GM19455 (cell line): ENCODE results near the gene CNTNAP2.
"Not testable (repeated sequence)": the region's sequence is repeated elsewhere in the genome, so short reads cannot be mapped to it uniquely, and the experiment has no call there.

Experiments
- ATAC-seq: cut with Tn5 transposase; IDR thresholded peaks from one replicate; pipeline ENCODE4 v1.9.1; 2021; ENCODE audit not compliant: unreplicated experiment

The CNTNAP2 gene

GRCh38 chr7:148436135-148436534 lies 2319.5 kb downstream of the CNTNAP2 start:
- no peak for ATAC-seq

GRCh38 chr7:148436571-148436970 lies 2320.0 kb downstream of the CNTNAP2 start:
- no peak for ATAC-seq

- no peak for ATAC-seq
These were observed 2320.4 kb downstream of the CNTNAP2 start for GRCh38 chr7:148437043-148437442.

- no peak for ATAC-seq
These were observed 2325.6 kb downstream of the CNTNAP2 start for GRCh38 chr7:148442141-148442655.

- ATAC-seq: no peak
These were observed 2326.3 kb downstream of the CNTNAP2 start for GRCh38 chr7:148442933-148443332.

- no peak for ATAC-seq
These were observed 2328.9 kb downstream of the CNTNAP2 start for GRCh38 chr7:148445260-148446044.

GRCh38 chr7:148447221-148447849 lies 2330.7 kb downstream of the CNTNAP2 start:
- ATAC-seq: peak; percentile 85

- ATAC-seq: not testable (repeated sequence)
These were observed 2334.9 kb downstream of the CNTNAP2 start for GRCh38 chr7:148451526-148451925.

- ATAC-seq: no peak
These were observed 2339.8 kb downstream of the CNTNAP2 start for GRCh38 chr7:148456351-148456750.

- no peak for ATAC-seq
These were observed 2340.8 kb downstream of the CNTNAP2 start for GRCh38 chr7:148457310-148457921.

- no peak for ATAC-seq
These were observed 2341.7 kb downstream of the CNTNAP2 start for GRCh38 chr7:148458263-148458662.

GRCh38 chr7:148461392-148462179 lies 2345.0 kb downstream of the CNTNAP2 start:
- ATAC-seq: no peak

GRCh38 chr7:148462774-148463173 lies 2346.2 kb downstream of the CNTNAP2 start:
- not testable (repeated sequence) for ATAC-seq

- ATAC-seq: no peak
These were observed 2346.6 kb downstream of the CNTNAP2 start for GRCh38 chr7:148463210-148463609.

GRCh38 chr7:148464947-148465346 lies 2348.3 kb downstream of the CNTNAP2 start:
- ATAC-seq: no peak

- ATAC-seq: not testable (repeated sequence)
These were observed 2348.8 kb downstream of the CNTNAP2 start for GRCh38 chr7:148465441-148465840.

GRCh38 chr7:148466120-148466519 lies 2349.5 kb downstream of the CNTNAP2 start:
- ATAC-seq: no peak

- ATAC-seq: no peak
These were observed 2352.1 kb downstream of the CNTNAP2 start for GRCh38 chr7:148468700-148469098.
